GM12878 (cell line): Measurements from ENCODE around the gene PCSK6.

Experiments used
- CEBPB ChIP-seq, 2 experiments: fragments of 150-350 bp in 1 of 2; IDR thresholded peaks; 2 replicates each; pipeline ENCODE4 v1.6.1; 2012 to 2014; ENCODE audit warnings: low read depth in 2 of 2, low read length in 2 of 2, borderline replicate concordance in 1 of 2, inconsistent platforms in 1 of 2
- IKZF1 ChIP-seq: fragments of 450-650 bp; conservative IDR thresholded peaks from 2 replicates; pipeline ENCODE4 v1.6.1; 2017; ENCODE audit warnings: antibody characterized with exemption, mild to moderate bottlenecking
- NFIC ChIP-seq: IDR thresholded peaks from 2 replicates; pipeline ENCODE4 v1.6.1; 2012; ENCODE audit warnings: low read depth, mild to moderate bottlenecking, inconsistent platforms, low read length, moderate library complexity
- ZBTB4 ChIP-seq: fragments of 450-650 bp; formaldehyde crosslinking; IDR thresholded peaks from 2 replicates; pipeline ENCODE4 v1.4.0; 2022; ENCODE audit warnings: mild to moderate bottlenecking, moderate library complexity

DNA sequence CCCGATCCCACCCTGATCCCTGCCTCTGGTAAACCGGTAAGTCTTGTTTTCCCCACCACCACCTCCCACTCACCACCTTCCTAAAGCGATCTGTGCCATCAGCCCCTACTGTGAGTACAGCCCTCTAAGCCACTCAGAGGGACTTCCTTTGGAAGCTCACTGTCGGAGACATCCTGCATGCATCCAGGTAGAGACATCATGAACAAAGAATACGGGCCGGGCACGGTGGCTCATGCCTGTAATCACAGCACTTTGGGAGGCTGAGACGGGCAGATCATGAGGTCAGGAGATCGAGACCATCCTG, 13.7 kb upstream of the PCSK6 start:
- TF ChIP-seq CEBPB (IDR thresholded peaks at IDR 0.05; ENCODE audit: borderline replicate concordance in 1 of 2, low read depth in 2 of 2, low read length in 2 of 2) (no peak), IKZF1 (no peak), NFIC (no peak), ZBTB4 (no peak)
